Measurements from ENCODE around the gene MACROD2.

MACROD2 gene

GRCh38 chr20:15257569-15257870 is 1262.2 kb downstream of the MACROD2 start:
- DNase-seq (ENCODE audit: low spot score): no peak
- TF ChIP-seq CTCF (IDR thresholded peaks at IDR 0.05; ENCODE audit: extremely low read depth, missing control alignments): no peak

- no peak for TF ChIP-seq CTCF (IDR thresholded peaks at IDR 0.05; ENCODE audit: extremely low read depth, missing control alignments)
- no peak for DNase-seq (ENCODE audit: low spot score)
These were observed 1270.4 kb downstream of the MACROD2 start for GRCh38 chr20:15265581-15266309.

- peak; percentile 20 for DNase-seq (ENCODE audit: low spot score)
- no peak for TF ChIP-seq CTCF (IDR thresholded peaks at IDR 0.05; ENCODE audit: extremely low read depth, missing control alignments)
These were observed 1272.6 kb downstream of the MACROD2 start for GRCh38 chr20:15267935-15268334.

GRCh38 chr20:15278041-15278440 is 1282.7 kb downstream of the MACROD2 start:
- TF ChIP-seq CTCF (IDR thresholded peaks at IDR 0.05; ENCODE audit: extremely low read depth, missing control alignments): no peak
- no peak for DNase-seq (ENCODE audit: low spot score)

GRCh38 chr20:15287329-15287728 is 1292.0 kb downstream of the MACROD2 start:
- TF ChIP-seq CTCF (IDR thresholded peaks at IDR 0.05; ENCODE audit: extremely low read depth, missing control alignments): no peak
- DNase-seq (ENCODE audit: low spot score): no peak

GRCh38 chr20:15288106-15288505 is 1292.8 kb downstream of the MACROD2 start:
- TF ChIP-seq CTCF (IDR thresholded peaks at IDR 0.05; ENCODE audit: extremely low read depth, missing control alignments): no peak
- no peak for DNase-seq (ENCODE audit: low spot score)

- DNase-seq (ENCODE audit: low spot score): no peak
- TF ChIP-seq CTCF (IDR thresholded peaks at IDR 0.05; ENCODE audit: extremely low read depth, missing control alignments): no peak
These were observed 1294.0 kb downstream of the MACROD2 start for GRCh38 chr20:15289337-15289736.
